Measurements from ENCODE around the gene DIP2C.
"Not testable (repeated sequence)": the region's sequence is repeated elsewhere in the genome, so short reads cannot be mapped to it uniquely, and the experiment has no call there.

The DIP2C gene

GRCh38 chr10:529468-530230 lies 159.8 kb downstream of the DIP2C start:
- DNase-seq: no peak

GRCh38 chr10:528173-529165 lies 161.0 kb downstream of the DIP2C start:
- no peak for DNase-seq

GRCh38 chr10:527416-527815 lies 162.1 kb downstream of the DIP2C start:
- no peak for DNase-seq

- DNase-seq: no peak
Observed at GRCh38 chr10:526651-527312, 162.7 kb downstream of the DIP2C start.

GRCh38 chr10:525565-526315 lies 163.7 kb downstream of the DIP2C start:
- DNase-seq: no peak

- no peak for DNase-seq
Observed at GRCh38 chr10:523925-524324, 165.5 kb downstream of the DIP2C start.

GRCh38 chr10:522350-522749 lies 167.1 kb downstream of the DIP2C start:
- DNase-seq: no peak

GRCh38 chr10:521261-522250 lies 167.9 kb downstream of the DIP2C start:
- no peak for DNase-seq

- no peak for DNase-seq
Observed at GRCh38 chr10:520402-520787, 169.1 kb downstream of the DIP2C start.

GRCh38 chr10:519716-520401 lies 169.6 kb downstream of the DIP2C start:
- no peak for DNase-seq

- no peak for DNase-seq
Observed at GRCh38 chr10:519055-519715, 170.3 kb downstream of the DIP2C start.

- no peak for DNase-seq
Observed at GRCh38 chr10:517872-518475, 171.5 kb downstream of the DIP2C start.

- DNase-seq: no peak
Observed at GRCh38 chr10:517241-517830, 172.1 kb downstream of the DIP2C start.

- no peak for DNase-seq
Observed at GRCh38 chr10:516764-517163, 172.7 kb downstream of the DIP2C start.

- DNase-seq: no peak
Observed at GRCh38 chr10:515674-516073, 173.8 kb downstream of the DIP2C start.

- no peak for DNase-seq
Observed at GRCh38 chr10:514137-514671, 175.3 kb downstream of the DIP2C start.

GRCh38 chr10:513393-513792 lies 176.1 kb downstream of the DIP2C start:
- no peak for DNase-seq

- DNase-seq: not testable (repeated sequence)
Observed at GRCh38 chr10:512661-513060, 176.8 kb downstream of the DIP2C start.

GRCh38 chr10:511849-512191 lies 177.6 kb downstream of the DIP2C start:
- no peak for DNase-seq
